ENCODE results near the gene CHST1.
A peak's percentile ranks its signal among the peaks of the same experiment; 100 is the strongest.

Gene CHST1

DNA sequence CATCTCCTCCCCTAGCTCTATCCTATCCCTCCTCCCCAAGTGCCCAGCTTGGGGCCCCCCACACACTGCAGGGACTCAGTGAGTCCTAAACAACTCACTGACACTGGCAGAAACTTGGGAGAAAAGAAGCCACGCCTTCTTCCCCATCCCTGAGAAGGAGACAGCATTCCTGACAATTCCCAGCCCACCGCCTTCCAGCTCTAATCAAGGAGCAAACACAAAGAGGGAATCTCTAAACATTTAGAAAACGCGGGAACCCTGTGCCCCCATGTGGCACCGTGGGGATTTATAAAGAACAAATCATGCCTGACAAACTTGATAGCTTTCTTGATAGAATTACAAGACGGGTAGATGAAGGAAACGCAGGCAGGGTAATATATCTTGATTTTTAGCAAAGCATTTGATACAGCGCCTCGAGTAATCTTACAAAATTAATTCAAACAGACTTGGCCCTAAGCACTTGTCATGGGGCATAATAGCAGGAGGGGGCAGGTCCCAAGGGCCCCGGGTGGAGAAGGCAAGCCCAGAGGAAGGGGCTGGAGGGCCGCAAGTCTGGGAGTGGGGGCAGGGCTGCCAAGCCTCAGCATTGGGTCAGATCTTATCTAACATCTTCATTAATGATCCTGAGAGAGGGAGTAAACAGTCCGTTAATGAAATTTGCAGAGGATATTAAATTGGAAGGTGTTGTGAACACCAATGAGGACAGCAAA is 4.5 kb downstream of the CHST1 start:
- in situ Hi-C loops (cut with HindIII; ENCODE audit: low sequenced_read_pairs) = loop anchor here (25.0 kb wide), 1 partner anchor 274 kb away; no protein-coding TSS in a partner anchor
- no peak for TF ChIP-seq CTCF (IDR thresholded peaks at IDR 0.05; ENCODE audit: low read depth, low read length)
- no peak overlapping the region for H3K4me3 ChIP-seq (ENCODE audit: low read depth, low read length)
- DNase-seq (ENCODE audit: low read depth, low spot score) = no peak

- TF ChIP-seq CTCF (IDR thresholded peaks at IDR 0.05; ENCODE audit: low read depth, low read length) = no peak
- DNase-seq (ENCODE audit: low read depth, low spot score) = no peak
- in situ Hi-C loops (cut with HindIII; ENCODE audit: low sequenced_read_pairs) = loop anchor here (25.0 kb wide), 1 partner anchor 272 kb away; no protein-coding TSS in a partner anchor
- H3K4me3 ChIP-seq (ENCODE audit: low read depth, low read length) = no peak overlapping the region
Observed at GRCh38 chr11:45659818-45660160, 5.6 kb downstream of the CHST1 start.

DNA sequence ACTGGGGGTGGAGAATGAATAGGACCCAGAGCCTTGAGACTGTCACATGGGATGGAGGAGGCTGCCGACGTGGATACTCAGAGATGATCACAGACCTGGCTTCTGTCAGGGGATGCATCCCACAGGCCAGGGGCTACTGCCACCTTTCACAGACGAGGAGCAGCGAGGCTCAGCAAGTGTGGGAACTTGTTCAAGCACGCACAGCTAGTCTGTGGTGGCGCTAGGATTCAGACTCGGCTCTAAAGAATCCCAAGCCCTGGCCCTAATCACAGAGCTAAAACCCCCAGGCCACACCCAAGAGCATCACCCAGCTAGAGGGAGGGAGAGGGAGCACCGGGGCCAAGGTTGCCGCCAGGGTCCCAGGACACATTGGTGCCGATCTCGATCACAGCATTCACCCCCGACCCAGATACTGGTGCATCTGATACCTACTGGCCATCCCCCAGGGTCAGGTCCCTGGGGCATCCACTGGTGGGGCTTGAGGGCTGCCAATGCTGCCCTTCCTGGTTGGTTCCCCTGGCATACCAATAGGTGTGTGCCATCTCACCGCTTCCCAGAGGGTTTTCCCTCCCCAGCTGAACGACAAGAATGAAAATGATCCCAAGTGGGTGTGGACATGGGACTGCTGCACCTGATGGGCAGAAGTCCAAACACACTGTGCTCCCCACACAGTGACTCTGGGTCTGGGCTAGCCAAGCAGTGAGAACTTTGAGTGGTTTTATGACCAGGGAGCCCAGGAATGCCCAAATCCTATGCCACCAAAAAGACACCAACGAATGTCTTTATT is 6.2 kb downstream of the CHST1 start:
- H3K4me3 ChIP-seq (ENCODE audit: low read depth, low read length) = no peak overlapping the region
- no peak for TF ChIP-seq CTCF (IDR thresholded peaks at IDR 0.05; ENCODE audit: low read depth, low read length)
- no peak for DNase-seq (ENCODE audit: low read depth, low spot score)
- in situ Hi-C loops (cut with HindIII; ENCODE audit: low sequenced_read_pairs) = loop anchor here (25.0 kb wide), 1 partner anchor 272 kb away; no protein-coding TSS in a partner anchor

DNA sequence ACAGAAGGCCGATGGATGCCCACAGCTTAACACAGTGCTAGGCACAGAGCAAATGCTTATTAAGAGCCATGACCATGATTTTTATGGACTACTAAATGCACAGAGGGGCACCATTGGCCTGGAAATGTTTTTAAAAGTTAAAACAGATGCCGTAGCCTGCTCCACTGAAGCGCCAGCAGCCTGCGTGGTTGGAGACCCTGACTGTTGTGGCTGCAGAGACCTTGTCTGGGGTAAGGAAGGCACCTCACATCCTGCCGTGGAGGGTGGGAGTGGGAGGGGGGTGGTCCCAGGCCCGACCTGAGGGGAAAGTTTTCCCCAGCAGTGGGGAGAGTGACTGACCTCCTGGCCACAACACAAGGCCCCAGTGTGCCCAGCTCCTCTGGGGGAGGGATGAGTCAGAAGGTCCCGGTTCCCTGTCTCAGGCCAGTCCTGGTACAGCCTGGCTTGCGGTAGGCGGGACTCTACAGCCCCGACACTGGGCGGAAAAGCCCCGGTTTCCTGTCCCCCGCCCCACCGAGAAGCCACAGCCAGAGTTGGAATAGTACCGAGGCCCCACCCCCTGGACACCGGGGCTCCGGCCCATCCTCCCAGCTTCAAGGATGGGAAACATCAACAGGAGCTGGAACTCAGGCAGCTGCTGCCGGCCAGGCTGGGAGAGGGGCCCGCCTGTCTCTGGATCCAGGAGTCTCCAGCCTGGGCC is 7.0 kb downstream of the CHST1 start:
- in situ Hi-C loops (cut with HindIII; ENCODE audit: low sequenced_read_pairs) = loop anchor here (25.0 kb wide), 1 partner anchor 271 kb away; no protein-coding TSS in a partner anchor
- peak; percentile 81 for DNase-seq (ENCODE audit: low read depth, low spot score)
- no peak overlapping the region for H3K4me3 ChIP-seq (ENCODE audit: low read depth, low read length)
- no peak for TF ChIP-seq CTCF (IDR thresholded peaks at IDR 0.05; ENCODE audit: low read depth, low read length)

DNA sequence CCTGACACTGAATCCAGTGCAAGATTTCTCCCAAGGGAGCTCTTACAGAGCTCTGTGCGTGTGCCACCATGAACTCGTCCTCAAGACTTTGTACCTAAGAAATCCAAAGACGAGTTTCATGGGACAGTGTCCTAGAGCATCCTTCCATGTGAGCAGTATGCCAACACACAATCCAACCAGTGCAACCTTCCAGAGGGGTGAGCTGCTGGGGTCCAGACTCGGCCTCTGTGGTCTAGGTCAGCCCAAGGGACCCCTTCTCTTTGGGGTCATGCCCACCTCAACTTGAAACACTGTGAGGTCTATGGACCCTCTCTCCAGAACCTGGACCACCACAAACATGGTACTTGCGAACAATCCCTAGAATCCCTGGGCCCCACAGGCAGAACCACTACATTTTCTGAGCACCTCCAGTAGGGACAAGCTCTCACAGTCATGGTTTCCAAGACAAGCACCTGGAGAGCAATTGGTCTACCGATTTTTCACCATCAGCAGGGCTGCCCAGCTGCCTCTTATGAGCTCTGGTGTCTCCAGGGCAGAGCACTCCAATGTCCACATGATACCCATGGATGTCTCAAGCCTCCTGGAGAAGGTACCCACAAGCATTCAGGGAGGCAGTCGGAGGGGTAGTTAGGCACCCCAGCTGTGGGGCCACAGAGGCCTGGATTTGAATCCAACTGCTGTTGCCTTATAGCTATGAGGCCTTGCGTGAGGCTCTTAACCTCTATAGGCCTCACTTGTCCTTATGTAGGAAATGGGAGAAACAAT is 7.7 kb downstream of the CHST1 start:
- no peak overlapping the region for H3K4me3 ChIP-seq (ENCODE audit: low read depth, low read length)
- in situ Hi-C loops (cut with HindIII; ENCODE audit: low sequenced_read_pairs) = loop anchor here (25.0 kb wide), 1 partner anchor 270 kb away; no protein-coding TSS in a partner anchor
- no peak for TF ChIP-seq CTCF (IDR thresholded peaks at IDR 0.05; ENCODE audit: low read depth, low read length)
- DNase-seq (ENCODE audit: low read depth, low spot score) = no peak

- no peak for DNase-seq (ENCODE audit: low read depth, low spot score)
- no peak for TF ChIP-seq CTCF (IDR thresholded peaks at IDR 0.05; ENCODE audit: low read depth, low read length)
- in situ Hi-C loops (cut with HindIII; ENCODE audit: low sequenced_read_pairs) = loop anchor here (25.0 kb wide), 1 partner anchor 269 kb away; no protein-coding TSS in a partner anchor
- no peak overlapping the region for H3K4me3 ChIP-seq (ENCODE audit: low read depth, low read length)
Observed at GRCh38 chr11:45655831-45656230, 9.6 kb downstream of the CHST1 start.
